GM18858 (cell line): Measurements from ENCODE around the gene TOR2A.
"Not testable (repeated sequence)": the region's sequence is repeated elsewhere in the genome, so short reads cannot be mapped to it uniquely, and the experiment has no call there.

Experiments
- ATAC-seq: cut with Tn5 transposase; IDR thresholded peaks from one replicate; pipeline ENCODE4 v1.9.1; 2021; ENCODE audit not compliant: unreplicated experiment

Gene TOR2A

GRCh38 chr9:127769101-127769500 is 34.0 kb upstream of the TOR2A start:
- no peak for ATAC-seq

GRCh38 chr9:127768698-127769097 is 33.6 kb upstream of the TOR2A start:
- ATAC-seq = no peak

GRCh38 chr9:127767909-127768331 is 32.8 kb upstream of the TOR2A start:
- no peak for ATAC-seq

- no peak for ATAC-seq
Observed at GRCh38 chr9:127767410-127767809, 32.3 kb upstream of the TOR2A start.

- ATAC-seq = no peak
Observed at GRCh38 chr9:127765418-127765817, 30.3 kb upstream of the TOR2A start.

- ATAC-seq = no peak
Observed at GRCh38 chr9:127763918-127764384, 28.9 kb upstream of the TOR2A start.

GRCh38 chr9:127762111-127762676 is 27.1 kb upstream of the TOR2A start:
- ATAC-seq = no peak

GRCh38 chr9:127761491-127761956 is 26.4 kb upstream of the TOR2A start:
- no peak for ATAC-seq

GRCh38 chr9:127761061-127761460 is 26.0 kb upstream of the TOR2A start:
- no peak for ATAC-seq

- ATAC-seq = no peak
Observed at GRCh38 chr9:127758843-127759242, 23.7 kb upstream of the TOR2A start.

GRCh38 chr9:127756776-127757175 is 21.7 kb upstream of the TOR2A start:
- not testable (repeated sequence) for ATAC-seq

GRCh38 chr9:127756233-127756632 is 21.1 kb upstream of the TOR2A start:
- ATAC-seq = no peak

GRCh38 chr9:127755061-127756060 is 20.3 kb upstream of the TOR2A start:
- ATAC-seq = no peak

- no peak for ATAC-seq
Observed at GRCh38 chr9:127754099-127755060, 19.3 kb upstream of the TOR2A start.

GRCh38 chr9:127753622-127754021 is 18.5 kb upstream of the TOR2A start:
- ATAC-seq = no peak

- no peak for ATAC-seq
Observed at GRCh38 chr9:127753148-127753547, 18.1 kb upstream of the TOR2A start.

GRCh38 chr9:127751269-127752054 is 16.4 kb upstream of the TOR2A start:
- no peak for ATAC-seq

- no peak for ATAC-seq
Observed at GRCh38 chr9:127749090-127749787, 14.1 kb upstream of the TOR2A start.

GRCh38 chr9:127746959-127747569 is 12.0 kb upstream of the TOR2A start:
- no peak for ATAC-seq
